GM19468 (cell line): ENCODE data around the gene CCDC33.

Experiments
- ATAC-seq: cut with Tn5 transposase; IDR thresholded peaks from one replicate; pipeline ENCODE4 v1.9.1; 2021; ENCODE audit warnings: mild to moderate bottlenecking, moderate library complexity, moderate number of reproducible peaks; ENCODE audit not compliant: unreplicated experiment; ENCODE audit errors: extremely low read depth

Gene CCDC33

GRCh38 chr15:74227968-74228722 lies 8.0 kb upstream of the CCDC33 start:
- no peak for ATAC-seq

DNA sequence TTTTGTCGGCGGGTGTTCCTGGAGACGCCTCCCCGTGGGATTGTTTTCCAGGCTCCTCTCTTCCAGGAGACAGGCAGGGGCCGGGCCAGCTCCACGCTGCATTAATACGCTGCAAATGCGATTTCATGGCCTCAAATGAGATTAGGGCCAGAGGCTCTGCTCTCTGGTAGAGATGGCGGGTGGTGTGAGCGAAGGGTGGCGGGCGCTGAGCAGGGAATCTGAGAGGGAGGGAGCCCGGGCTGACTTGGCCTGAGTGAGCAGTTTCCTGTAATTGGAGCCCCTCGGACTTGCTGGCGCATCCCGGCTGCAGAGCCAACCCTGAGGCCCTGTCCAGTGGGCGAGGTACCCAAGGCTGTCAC lies 7.4 kb upstream of the CCDC33 start:
- no peak for ATAC-seq

GRCh38 chr15:74229686-74230085 lies 6.4 kb upstream of the CCDC33 start:
- ATAC-seq, result no peak

- ATAC-seq, result no peak
Measured at GRCh38 chr15:74231475-74231874, 4.7 kb upstream of the CCDC33 start.

- ATAC-seq, result no peak
Measured at GRCh38 chr15:74233373-74233772, 2.8 kb upstream of the CCDC33 start.

GRCh38 chr15:74233851-74234597 lies 2.1 kb upstream of the CCDC33 start:
- ATAC-seq, result no peak

DNA sequence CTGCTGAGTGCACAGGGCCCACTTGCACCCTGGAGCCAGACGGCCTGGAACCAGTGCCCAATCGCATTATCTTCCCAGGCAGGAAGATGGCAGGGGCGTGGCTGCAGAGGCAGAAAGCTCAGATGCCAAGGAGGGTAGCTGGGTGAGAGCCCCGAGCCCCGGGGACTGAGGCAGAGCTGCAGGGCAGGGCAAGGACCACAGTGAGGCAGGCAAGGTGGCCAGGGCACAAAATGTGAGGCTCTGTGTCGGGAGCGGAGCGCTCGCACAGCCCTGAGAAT lies 1.6 kb upstream of the CCDC33 start:
- ATAC-seq, result no peak

DNA sequence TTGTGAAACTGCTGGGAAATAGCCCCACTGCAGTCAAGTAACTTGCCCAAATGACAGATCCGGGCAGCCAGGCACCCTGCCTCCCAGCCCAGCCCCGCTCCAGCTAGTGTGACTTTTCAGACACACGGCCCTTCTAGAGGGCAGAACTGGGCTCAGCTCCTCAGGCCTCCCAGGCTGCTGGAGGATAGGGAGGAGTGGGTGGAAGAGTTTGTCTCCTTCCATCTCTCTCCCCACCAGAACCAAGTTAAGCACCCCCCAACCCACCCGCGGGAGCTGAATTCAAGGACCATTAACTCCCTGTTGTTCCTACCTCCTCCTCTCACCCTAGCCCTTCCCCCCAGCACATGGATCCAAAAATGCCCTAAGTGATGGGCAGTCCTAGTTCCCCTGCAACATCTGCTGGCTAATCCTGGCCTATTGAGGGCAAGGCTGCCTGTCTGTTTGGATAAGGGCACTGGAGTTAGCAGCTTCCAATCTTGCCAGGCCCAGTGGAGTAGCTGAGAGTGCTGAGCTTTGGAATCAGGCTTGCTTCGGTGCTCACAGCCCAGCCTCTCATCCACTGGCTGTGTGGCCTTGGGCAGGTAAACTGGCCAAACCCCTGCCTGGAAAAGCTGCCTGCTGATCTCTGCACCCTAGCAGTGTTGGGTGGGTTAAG lies 3.1 kb downstream of the CCDC33 start:
- ATAC-seq, result no peak

DNA sequence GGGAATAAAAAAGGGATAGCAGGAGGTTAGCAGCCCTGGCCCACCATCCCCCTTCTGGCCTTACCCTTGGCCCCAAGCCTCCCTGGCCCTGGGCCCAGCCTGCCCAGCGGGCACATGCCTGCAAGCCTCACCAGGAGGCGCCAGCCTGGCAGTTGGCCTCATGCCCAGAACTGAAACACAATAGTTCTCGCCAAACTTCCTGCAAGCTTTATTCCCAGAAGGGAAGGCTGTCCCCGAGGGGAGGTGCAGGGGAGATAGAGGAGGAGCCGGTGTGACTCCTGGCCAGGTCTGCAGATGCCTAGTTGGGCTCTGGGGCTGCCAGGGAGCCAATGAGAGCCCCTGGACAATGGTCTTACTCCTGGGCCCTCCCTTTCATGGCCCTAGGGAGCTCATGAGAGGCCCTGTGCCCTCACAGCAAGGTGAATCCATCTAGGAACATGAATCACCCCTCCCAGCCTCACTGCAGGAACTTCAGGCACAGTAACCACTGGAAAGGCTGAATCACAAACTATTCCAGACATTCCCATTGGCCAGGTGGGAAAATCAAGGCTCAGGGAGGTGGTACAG lies 4.0 kb downstream of the CCDC33 start:
- no peak for ATAC-seq

DNA sequence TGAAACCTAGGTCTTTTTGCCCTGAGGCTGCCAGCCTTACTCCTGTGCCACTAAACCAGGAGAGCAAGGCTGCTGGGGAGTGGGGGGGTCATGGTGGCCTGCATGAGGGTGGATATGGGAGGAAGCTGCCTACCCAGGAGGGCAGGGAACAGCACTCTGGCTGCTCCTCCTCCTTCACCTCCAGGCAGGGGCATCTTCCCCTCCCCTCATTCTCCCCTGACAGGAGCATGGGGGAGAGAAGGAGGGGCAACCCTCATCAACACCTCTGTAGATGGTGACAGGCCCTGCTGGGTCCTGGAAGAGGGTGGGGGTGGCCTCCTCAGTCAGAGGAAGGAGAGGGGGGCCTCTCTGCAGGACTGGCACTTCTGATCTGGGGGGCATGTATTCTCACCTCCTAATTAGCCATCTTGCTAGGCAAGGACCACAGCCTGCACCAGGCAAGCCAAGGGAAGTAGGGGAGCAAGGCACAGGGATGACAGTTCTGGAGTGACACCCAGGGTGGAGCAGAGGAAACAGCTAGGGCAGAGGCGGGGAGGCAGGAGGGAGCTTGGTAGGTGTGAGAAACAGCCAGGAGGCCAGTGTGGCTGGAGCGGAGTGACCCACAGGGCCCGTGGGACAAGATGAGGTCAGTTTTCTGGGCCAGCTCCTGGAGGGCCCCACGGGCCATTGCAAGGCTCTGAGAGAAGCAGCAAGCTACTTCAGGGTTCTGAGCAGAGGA lies 4.9 kb downstream of the CCDC33 start:
- no peak for ATAC-seq

- ATAC-seq, result no peak
Measured at GRCh38 chr15:74242441-74243185, 6.5 kb downstream of the CCDC33 start.

- ATAC-seq, result no peak
Measured at GRCh38 chr15:74243431-74243830, 7.3 kb downstream of the CCDC33 start.

DNA sequence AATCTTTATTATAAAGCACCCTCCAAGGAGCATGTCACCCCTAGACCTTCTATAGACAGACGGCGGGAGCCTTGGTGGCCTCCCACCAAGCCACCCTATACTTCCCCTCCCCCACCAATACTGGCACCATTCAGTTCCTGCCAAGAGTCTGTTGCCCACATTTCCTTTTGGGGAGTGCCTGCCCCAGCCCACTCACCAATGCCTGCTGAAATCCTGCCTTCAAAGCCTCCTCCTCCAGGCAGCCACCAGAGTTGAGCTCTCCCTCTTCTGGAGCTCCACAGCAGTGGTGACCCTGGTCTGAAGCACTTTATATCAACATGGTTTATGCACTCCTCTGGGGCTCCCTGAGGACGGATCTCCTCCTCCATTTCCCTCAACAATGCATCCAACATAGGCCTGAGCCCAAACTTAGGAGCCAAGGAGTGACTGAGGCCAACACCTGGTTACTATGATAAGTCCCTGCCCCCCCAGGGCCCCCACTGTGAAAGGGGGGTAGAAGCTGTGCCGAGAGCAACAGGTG lies 8.8 kb downstream of the CCDC33 start:
- no peak for ATAC-seq

DNA sequence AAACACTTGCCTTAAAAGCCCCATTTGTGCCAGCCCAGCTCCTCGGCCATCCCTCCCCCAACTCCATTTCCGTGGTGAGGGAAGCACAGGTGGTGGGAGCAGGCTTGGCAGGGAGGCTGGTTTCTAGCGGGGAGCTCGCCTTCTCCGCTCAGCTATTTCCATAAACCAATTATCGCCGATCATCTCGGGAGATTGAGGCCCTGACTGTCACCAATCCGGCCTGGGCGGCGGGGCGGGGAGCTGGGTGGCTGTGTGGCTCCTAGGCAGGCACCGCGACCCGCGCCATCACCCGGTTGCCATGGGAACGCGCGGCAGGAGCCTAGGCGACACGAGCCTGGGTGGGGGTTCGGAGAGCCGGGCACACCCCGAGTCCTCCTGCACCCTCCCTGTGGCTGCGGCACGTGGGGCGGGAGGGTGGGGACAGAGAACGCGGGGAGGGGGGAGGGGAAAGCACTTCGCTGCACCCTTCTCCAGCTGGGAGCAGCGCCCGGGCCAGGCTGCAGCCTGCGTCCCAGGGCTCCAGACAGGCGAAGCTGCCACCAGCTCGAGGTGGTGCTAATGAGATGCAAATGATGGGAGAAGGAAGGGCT lies 9.3 kb downstream of the CCDC33 start:
- ATAC-seq, result no peak

DNA sequence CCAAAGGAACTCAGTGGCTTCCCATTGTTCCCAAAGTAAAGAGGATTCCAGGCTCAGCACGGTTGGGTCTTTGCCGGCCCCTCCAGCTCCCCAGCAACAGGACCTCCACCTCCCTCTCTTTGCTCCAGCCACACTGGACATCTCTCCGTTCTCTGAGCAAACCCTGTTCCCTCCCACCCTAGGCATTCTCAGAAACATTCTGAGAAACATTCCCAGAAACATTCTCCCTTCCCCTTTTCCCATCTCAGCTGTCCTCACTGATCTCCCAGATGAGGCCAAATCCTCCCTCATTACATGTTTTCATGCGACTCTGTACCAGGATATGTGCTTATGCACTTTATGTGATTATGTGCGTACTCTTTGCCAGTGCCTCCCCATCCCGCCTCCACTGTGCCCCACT lies 14.1 kb downstream of the CCDC33 start:
- ATAC-seq, result no peak

- no peak for ATAC-seq
Measured at GRCh38 chr15:74251131-74251811, 15.1 kb downstream of the CCDC33 start.

DNA sequence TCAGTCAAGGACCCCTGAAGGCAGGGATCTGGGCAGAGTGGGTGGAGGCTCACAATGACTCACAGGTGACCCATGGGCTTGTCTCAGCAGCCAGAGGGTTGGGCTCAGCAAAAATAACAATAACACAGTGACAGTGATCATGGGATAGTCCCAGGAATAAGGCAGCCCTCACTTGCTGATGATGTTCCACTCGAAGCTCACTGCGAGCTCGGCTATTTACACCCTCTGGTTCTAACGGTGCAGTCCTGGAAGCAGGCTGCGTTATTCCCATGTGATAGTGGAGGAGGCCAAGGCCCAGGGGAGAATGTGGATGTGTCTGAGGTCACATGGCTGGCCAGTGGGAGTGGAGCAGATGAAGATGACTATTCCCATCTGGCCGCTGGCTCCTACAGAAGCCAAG lies 16.2 kb downstream of the CCDC33 start:
- ATAC-seq, result no peak

DNA sequence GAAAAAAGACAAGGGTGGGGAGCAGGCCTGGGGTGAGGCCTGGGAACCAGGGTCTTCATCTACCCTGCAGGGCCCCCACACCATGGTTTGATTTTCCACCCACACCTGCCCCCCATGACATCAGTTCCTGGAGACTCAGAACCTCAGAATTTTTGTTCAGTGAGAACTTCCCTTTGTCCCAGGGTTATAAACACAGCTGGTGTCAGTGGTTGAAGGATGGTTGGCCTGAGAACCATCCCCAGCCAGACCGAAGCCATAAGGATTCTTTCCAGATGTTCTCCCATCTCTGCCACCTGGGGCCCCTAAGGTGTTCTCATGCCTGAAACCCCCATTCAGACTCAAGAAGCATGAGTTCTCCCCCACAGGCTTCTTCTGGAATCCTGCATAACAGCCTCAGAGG lies 16.6 kb downstream of the CCDC33 start:
- no peak for ATAC-seq
